IPS-18a (cell line): ENCODE measurements around the gene EBLN1.
"Not testable (repeated sequence)": the region's sequence is repeated elsewhere in the genome, so short reads cannot be mapped to it uniquely, and the experiment has no call there.

Experiments used
- H3K27ac ChIP-seq: one replicate; pipeline ENCODE4 v1.5.1; 2013; ENCODE audit warnings: low read length
- H3K27me3 ChIP-seq: one replicate; pipeline ENCODE4 v1.6.1; 2013; ENCODE audit warnings: mild to moderate bottlenecking, low read length; ENCODE audit not compliant: control insufficient read depth, insufficient read depth
- H3K36me3 ChIP-seq: one replicate; pipeline ENCODE4 v1.6.1; 2013; ENCODE audit warnings: low read depth, low read length; ENCODE audit not compliant: control insufficient read depth
- H3K4me1 ChIP-seq: one replicate; pipeline ENCODE4 v1.6.1; 2013; ENCODE audit warnings: low read depth, low read length; ENCODE audit not compliant: control insufficient read depth
- H3K4me3 ChIP-seq: one replicate; pipeline ENCODE4 v1.5.1; 2013; ENCODE audit warnings: low read length
- H3K9ac ChIP-seq: one replicate; pipeline ENCODE4 v1.6.1; 2013; ENCODE audit warnings: mild to moderate bottlenecking, low read length, moderate library complexity
- H3K9me3 ChIP-seq: one replicate; pipeline ENCODE4 v1.6.1; 2013; ENCODE audit warnings: low read depth, low read length; ENCODE audit not compliant: control insufficient read depth

EBLN1 gene

DNA sequence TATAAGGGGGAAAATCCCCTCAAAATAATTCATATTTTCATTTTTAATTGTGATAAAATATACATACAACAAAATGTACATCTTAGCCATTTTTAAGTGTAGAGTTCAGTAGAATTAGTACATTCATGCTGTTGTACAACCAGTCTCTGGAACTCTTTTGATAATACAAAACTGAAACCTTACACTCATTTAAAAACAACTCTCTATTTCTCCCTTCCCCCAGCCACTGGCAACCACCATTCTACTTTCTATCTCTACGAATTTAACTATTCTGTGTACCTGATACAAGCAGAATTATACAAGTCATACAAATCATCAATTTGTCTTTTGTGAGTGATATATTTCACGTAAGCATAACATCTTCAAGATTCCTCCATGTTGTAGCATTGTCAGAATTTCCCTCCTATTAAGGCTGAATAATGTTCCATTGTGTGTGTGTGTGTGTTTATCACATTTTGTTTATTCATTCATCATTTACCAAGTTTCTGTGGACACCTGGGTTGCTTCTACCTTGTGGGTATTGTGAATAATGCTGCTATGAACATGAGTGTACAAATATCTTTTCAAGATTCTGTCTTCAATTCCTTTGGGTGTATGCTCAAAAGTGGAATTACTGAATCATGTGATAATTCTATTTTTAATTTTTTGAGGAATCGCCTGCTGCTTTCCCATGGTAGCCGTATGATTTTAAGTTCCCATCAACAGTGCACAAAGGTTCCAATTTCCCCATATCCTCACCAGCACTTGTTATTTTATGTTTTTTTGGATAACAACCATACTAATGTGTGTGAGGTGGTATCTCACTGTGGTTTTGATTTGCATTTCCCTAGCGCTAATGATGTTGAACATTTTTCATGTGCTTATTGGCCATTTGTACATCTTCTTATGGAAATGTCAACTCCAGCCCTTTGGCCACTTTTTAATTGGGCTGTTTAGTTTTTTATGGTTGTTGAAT is 4.7 kb upstream of the EBLN1 start:
- Histone ChIP-seq H3K9ac (no peak overlapping the region), H3K36me3 (no peaks in the 10 kb centered on the region), H3K9me3 (no peaks in the 10 kb centered on the region), H3K27ac (no peak overlapping the region), H3K27me3 (no peaks in the 10 kb centered on the region), H3K4me3 (no peak overlapping the region), H3K4me1 (no peaks in the 10 kb centered on the region)

DNA sequence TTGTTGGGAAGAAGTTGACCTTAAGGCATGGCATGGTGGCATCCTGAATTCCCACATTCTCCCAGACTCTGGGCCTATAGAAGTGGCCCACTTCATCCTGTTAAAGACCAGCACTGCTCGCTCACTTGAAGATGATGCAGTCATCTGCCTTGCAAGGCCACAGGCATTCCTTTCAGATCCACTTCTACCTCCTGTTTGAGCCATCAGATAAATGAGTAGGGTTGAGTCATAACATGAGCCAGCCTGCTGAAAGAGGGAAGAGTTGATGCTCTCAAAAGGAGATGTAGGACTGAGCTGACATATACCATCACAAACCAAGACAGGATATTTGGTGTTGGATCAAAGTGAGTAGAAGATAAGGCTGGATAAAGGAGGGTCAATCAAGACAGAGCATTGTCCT is 1.5 kb upstream of the EBLN1 start:
- Histone ChIP-seq H3K4me3 (no peak overlapping the region), H3K27me3 (no peaks in the 10 kb centered on the region), H3K36me3 (no peaks in the 10 kb centered on the region), H3K9ac (no peak overlapping the region), H3K9me3 (no peaks in the 10 kb centered on the region), H3K4me1 (no peaks in the 10 kb centered on the region), H3K27ac (no peak overlapping the region)

- no peaks in the 10 kb centered on the region for H3K9me3 ChIP-seq
- H3K36me3 ChIP-seq: no peaks in the 10 kb centered on the region
- no peak overlapping the region for H3K27ac ChIP-seq
- H3K27me3 ChIP-seq: no peaks in the 10 kb centered on the region
- no peak overlapping the region for H3K4me3 ChIP-seq
- H3K4me1 ChIP-seq: no peaks in the 10 kb centered on the region
- H3K9ac ChIP-seq: no peak overlapping the region
These were observed 633 bp upstream of the EBLN1 start for GRCh38 chr10:22218448-22218847.

- not testable (repeated sequence) for H3K4me1 ChIP-seq, H3K27ac ChIP-seq, H3K9me3 ChIP-seq, H3K4me3 ChIP-seq, H3K9ac ChIP-seq, H3K27me3 ChIP-seq, H3K36me3 ChIP-seq
These were observed 731 bp downstream of the EBLN1 start for GRCh38 chr10:22217084-22217483.

- Histone ChIP-seq H3K4me1 (peaks cover under 1% of the 10 kb centered on the region), H3K9ac (no peak overlapping the region), H3K27ac (no peak overlapping the region), H3K36me3 (no peaks in the 10 kb centered on the region), H3K27me3 (no peaks in the 10 kb centered on the region), H3K9me3 (no peaks in the 10 kb centered on the region), H3K4me3 (no peak overlapping the region)
These were observed 7.5 kb downstream of the EBLN1 start for GRCh38 chr10:22210267-22210666.

DNA sequence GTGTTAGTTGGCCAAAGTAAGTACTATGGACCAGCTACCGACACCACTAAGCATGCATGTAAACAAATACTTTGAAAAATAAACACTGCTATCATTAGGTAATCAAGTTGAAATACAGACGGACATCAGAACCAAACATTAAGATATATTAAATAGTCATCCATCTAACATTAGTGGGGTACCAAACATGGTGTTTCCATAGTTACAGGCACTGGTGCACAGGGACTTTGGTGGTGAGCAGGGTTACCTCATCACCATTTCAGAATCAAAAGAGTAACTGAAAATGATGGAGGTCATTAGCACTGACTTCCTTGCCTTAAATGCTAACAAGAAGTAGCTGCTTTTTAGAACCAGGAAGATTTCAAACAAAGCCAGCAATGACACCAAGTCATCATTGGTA is 23.9 kb downstream of the EBLN1 start:
- Histone ChIP-seq H3K4me1 (no peaks in the 10 kb centered on the region), H3K27me3 (no peaks in the 10 kb centered on the region)

GRCh38 chr10:22185586-22185985 is 32.2 kb downstream of the EBLN1 start:
- no peaks in the 10 kb centered on the region for H3K27me3 ChIP-seq
- no peak overlapping the region for H3K9ac ChIP-seq
- no peak overlapping the region for H3K4me3 ChIP-seq
- no peaks in the 10 kb centered on the region for H3K4me1 ChIP-seq
- H3K9me3 ChIP-seq: peaks cover 4% of the 10 kb centered on the region
- H3K36me3 ChIP-seq: no peaks in the 10 kb centered on the region
- no peak overlapping the region for H3K27ac ChIP-seq

More for the DNA sequence above, 23.9 kb downstream of the EBLN1 start:
- no peak overlapping the region for H3K9ac ChIP-seq
- no peak overlapping the region for H3K27ac ChIP-seq
- no peaks in the 10 kb centered on the region for H3K36me3 ChIP-seq
- no peaks in the 10 kb centered on the region for H3K9me3 ChIP-seq
- no peak overlapping the region for H3K4me3 ChIP-seq

GRCh38 chr10:22183771-22184461 is 33.9 kb downstream of the EBLN1 start:
- Histone ChIP-seq H3K27ac (no peak overlapping the region), H3K9me3 (peaks cover 4% of the 10 kb centered on the region), H3K36me3 (no peaks in the 10 kb centered on the region), H3K4me3 (no peak overlapping the region), H3K9ac (no peak overlapping the region), H3K4me1 (no peaks in the 10 kb centered on the region), H3K27me3 (no peaks in the 10 kb centered on the region)

- no peak overlapping the region for H3K27ac ChIP-seq
- H3K27me3 ChIP-seq: no peaks in the 10 kb centered on the region
- no peak overlapping the region for H3K9ac ChIP-seq
- peaks cover 4% of the 10 kb centered on the region for H3K9me3 ChIP-seq
- H3K36me3 ChIP-seq: no peaks in the 10 kb centered on the region
- H3K4me3 ChIP-seq: no peak overlapping the region
- no peaks in the 10 kb centered on the region for H3K4me1 ChIP-seq
These were observed 37.1 kb downstream of the EBLN1 start for GRCh38 chr10:22180724-22181123.

DNA sequence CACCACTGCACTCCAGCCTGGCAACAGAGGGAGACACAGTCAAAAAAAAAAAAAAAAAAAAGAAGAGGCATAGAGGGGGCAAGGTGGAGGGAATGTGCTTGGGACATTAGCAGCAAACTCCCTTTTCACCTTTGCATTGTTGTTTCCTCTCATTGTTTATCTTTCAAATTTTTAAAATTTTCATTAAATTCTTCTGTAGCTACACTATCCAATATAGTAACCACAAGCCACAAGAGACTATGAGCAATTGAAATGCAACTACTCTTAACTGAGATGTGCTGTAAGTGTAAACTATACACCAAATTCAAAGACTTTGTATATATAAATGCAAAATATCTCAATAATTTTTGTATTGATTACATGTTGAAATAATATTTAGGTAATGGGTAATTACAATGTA is 43.4 kb downstream of the EBLN1 start:
- no peaks in the 10 kb centered on the region for H3K36me3 ChIP-seq
- no peak overlapping the region for H3K4me3 ChIP-seq
- H3K4me1 ChIP-seq: no peaks in the 10 kb centered on the region
- H3K27me3 ChIP-seq: no peaks in the 10 kb centered on the region
- no peak overlapping the region for H3K27ac ChIP-seq
- H3K9me3 ChIP-seq: no peaks in the 10 kb centered on the region
- no peak overlapping the region for H3K9ac ChIP-seq

GRCh38 chr10:22171131-22171530 is 46.7 kb downstream of the EBLN1 start:
- Histone ChIP-seq H3K36me3 (no peaks in the 10 kb centered on the region), H3K27me3 (no peaks in the 10 kb centered on the region), H3K4me1 (no peaks in the 10 kb centered on the region), H3K4me3 (no peak overlapping the region), H3K9me3 (no peaks in the 10 kb centered on the region), H3K27ac (no peak overlapping the region), H3K9ac (no peak overlapping the region)
